K562 (cell line): ENCODE measurements around the gene PDCD1LG2.

Source experiments
- ELF4 ChIP-seq: fragments of 450-650 bp; formaldehyde crosslinking; IDR thresholded peaks from 2 replicates; pipeline ENCODE4 v1.4.0; 2022; ENCODE audit warnings: missing genetic modification characterization
- JUN ChIP-seq, 2 experiments: sonication (generic) in 1 of 2; formaldehyde crosslinking in 1 of 2; IDR thresholded peaks; 2 replicates each; pipeline versions ENCODE4 v1.6.1 to v1.8.0; 2012 to 2022; ENCODE audit warnings: borderline replicate concordance in 2 of 2, mild to moderate bottlenecking in 2 of 2, improper control_type of control experiment in 1 of 2, low read depth in 1 of 2, low read length in 1 of 2, missing genetic modification reagents in 1 of 2
- JUND ChIP-seq, 2 experiments: IDR thresholded peaks; 2 replicates in 1 of 2; 3 replicates in 1 of 2; pipeline ENCODE4 v1.6.1; 2011; ENCODE audit warnings: borderline replicate concordance in 2 of 2, low read depth in 2 of 2, low read length in 2 of 2, improper control_type of control experiment in 1 of 2, missing biosample characterization in 1 of 2, missing genetic modification characterization in 1 of 2, missing genetic modification reagents in 1 of 2
- MTF1 ChIP-seq: fragments of 250-450 bp; sonication (Bioruptor Pico); IDR thresholded peaks from 2 replicates; pipeline ENCODE4 v1.9.0; 2021; ENCODE audit warnings: moderate library complexity, mild to moderate bottlenecking, inconsistent platforms, borderline replicate concordance
- RUNX1 ChIP-seq: sonication (generic); IDR thresholded peaks from 2 replicates; pipeline ENCODE4 v1.6.1; 2016; ENCODE audit warnings: antibody characterized with exemption, low read depth
- SP1 ChIP-seq: sonication (generic); formaldehyde crosslinking; IDR thresholded peaks from 2 replicates; pipeline ENCODE4 v1.8.1; 2022; ENCODE audit warnings: mild to moderate bottlenecking, missing genetic modification reagents
- TAF1 ChIP-seq: IDR thresholded peaks from 2 replicates; pipeline ENCODE4 v1.6.1; 2011; ENCODE audit warnings: mild to moderate bottlenecking, low read length, moderate library complexity; ENCODE audit not compliant: insufficient read depth, control insufficient read depth, severe bottlenecking; ENCODE audit errors: extremely low read depth
- ZNF175 ChIP-seq: fragments of 200-800 bp; sonication (Bioruptor generic); IDR thresholded peaks from 2 replicates; pipeline ENCODE4 v1.6.1; 2016; ENCODE audit warnings: low read depth, mild to moderate bottlenecking, missing genetic modification characterization, missing compliant biosample characterization
- TF ChIP-seq, protein P1 (sequence below), 3 experiments: IDR thresholded peaks in 2 of 3; conservative IDR thresholded peaks in 1 of 3; 2 replicates each; pipeline ENCODE4 v1.5.1; 2011 to 2012; ENCODE audit warnings: low read length in 3 of 3, mild to moderate bottlenecking in 3 of 3, control low read depth in 2 of 3, improper control_type of control experiment in 1 of 3, inconsistent platforms in 1 of 3, low read depth in 1 of 3, mixed read lengths in 1 of 3, moderate library complexity in 1 of 3; ENCODE audit not compliant: insufficient read depth in 2 of 3

DNA sequence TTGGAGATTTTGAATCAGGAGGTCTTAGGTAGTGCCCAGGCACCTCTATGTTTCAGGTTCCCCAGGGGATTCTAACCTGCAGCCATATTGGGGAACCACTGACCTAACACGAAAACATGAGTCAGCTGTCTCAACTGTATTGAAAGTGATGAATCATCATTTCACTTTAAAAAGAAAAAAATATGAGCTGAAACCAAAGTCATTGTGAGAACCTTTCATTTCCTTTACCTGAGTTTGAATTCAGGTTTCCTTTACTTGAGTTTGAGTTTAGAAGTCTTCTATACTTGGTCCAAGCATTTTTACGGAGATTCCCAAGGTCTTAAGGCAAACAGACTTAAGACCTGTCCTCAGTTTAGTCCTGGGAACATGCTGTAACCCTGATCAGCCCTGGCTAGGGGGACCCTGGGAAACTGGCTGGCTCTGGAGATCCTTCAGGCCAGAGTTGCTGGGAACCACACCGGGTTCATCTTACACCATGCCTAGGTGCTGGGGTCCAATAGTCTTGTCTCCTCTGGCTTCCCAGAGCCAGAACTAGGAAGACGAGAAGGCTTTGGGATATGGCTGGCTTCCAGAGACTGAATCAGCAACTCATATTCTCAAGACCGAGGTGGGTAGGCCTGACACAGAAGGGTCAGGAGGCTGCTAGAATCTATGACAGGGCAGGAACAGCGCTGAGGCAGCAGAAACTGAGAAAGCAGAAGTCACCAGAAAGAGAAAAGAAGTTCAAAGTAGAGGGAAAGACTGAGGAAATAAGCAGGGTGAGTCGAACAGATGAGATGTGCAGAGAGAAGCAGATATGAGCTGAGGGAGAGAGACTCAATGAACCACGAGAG lies 16.4 kb upstream of the PDCD1LG2 start:
- TF ChIP-seq SP1 (no peak), ZNF175 (CRISPR knock-in tag) (peak; percentile 85), JUND (IDR thresholded peaks at IDR 0.05; ENCODE audit: borderline replicate concordance, low read depth, low read length) (peak; percentile 53; the same call in 1 of the 2 replicates), JUND (tag; IDR thresholded peaks at IDR 0.05; ENCODE audit: borderline replicate concordance, low read depth, low read length) (peak; percentile 82), RUNX1 (no peak), TAF1 (no peak), MTF1 (CRISPR knock-in tag) (no peak), JUN (IDR thresholded peaks at IDR 0.05; ENCODE audit: borderline replicate concordance, low read depth, low read length) (no peak), JUN (CRISPR knock-in tag; IDR thresholded peaks at IDR 0.05; ENCODE audit: borderline replicate concordance) (no peak), ELF4 (CRISPR knock-in tag) (peak; percentile 45; the same call in 1 of the 2 replicates)
- TF ChIP-seq, protein P1, sequence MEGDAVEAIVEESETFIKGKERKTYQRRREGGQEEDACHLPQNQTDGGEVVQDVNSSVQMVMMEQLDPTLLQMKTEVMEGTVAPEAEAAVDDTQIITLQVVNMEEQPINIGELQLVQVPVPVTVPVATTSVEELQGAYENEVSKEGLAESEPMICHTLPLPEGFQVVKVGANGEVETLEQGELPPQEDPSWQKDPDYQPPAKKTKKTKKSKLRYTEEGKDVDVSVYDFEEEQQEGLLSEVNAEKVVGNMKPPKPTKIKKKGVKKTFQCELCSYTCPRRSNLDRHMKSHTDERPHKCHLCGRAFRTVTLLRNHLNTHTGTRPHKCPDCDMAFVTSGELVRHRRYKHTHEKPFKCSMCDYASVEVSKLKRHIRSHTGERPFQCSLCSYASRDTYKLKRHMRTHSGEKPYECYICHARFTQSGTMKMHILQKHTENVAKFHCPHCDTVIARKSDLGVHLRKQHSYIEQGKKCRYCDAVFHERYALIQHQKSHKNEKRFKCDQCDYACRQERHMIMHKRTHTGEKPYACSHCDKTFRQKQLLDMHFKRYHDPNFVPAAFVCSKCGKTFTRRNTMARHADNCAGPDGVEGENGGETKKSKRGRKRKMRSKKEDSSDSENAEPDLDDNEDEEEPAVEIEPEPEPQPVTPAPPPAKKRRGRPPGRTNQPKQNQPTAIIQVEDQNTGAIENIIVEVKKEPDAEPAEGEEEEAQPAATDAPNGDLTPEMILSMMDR (IDR thresholded peaks at IDR 0.05 in 2 of 3, conservative IDR thresholded peaks at IDR 0.05 in 1 of 3; ENCODE audit: insufficient read depth in 2 of 3, low read depth in 1 of 3, low read length in 3 of 3), result no peak
